OCI-LY3 (cell line): ENCODE data around the gene CYSLTR2.

Experiments
- H2AFZ ChIP-seq: fragments of 200-600, 300-600 bp; shearing (Covaris generic); 2 replicates; pipeline ENCODE4 v1.6.0; 2014; ENCODE audit warnings: antibody characterized with exemption, low read depth, low read length
- H3K27ac ChIP-seq: fragments of 200-600, 300-600 bp; sonication (generic); 2 replicates; pipeline ENCODE4 v1.5.1; 2014; ENCODE audit warnings: mild to moderate bottlenecking, low read length, moderate library complexity, mixed read lengths
- H3K27me3 ChIP-seq: fragments of 200-600, 300-600 bp; sonication (generic); 2 replicates; pipeline ENCODE4 v1.6.1; 2014; ENCODE audit warnings: low read depth, low read length, mixed read lengths
- H3K36me3 ChIP-seq: fragments of 200-600, 300-600 bp; sonication (generic); replicated peaks from 2 replicates; pipeline ENCODE3; 2014; ENCODE audit warnings: low read depth, low read length, mixed read lengths
- H3K4me1 ChIP-seq: fragments of 300-600, 200-600 bp; sonication (generic); 2 replicates; pipeline ENCODE4 v1.6.1; 2014; ENCODE audit warnings: low read length, mixed read lengths
- H3K4me2 ChIP-seq: fragments of 200-600, 300-600 bp; sonication (generic); 2 replicates; pipeline ENCODE4 v1.6.1; 2014; ENCODE audit warnings: low read length, mixed read lengths
- H3K4me3 ChIP-seq: fragments of 300-600, 200-600 bp; sonication (generic); 2 replicates; pipeline ENCODE4 v1.5.1; 2014; ENCODE audit warnings: antibody characterized with exemption, mild to moderate bottlenecking, low read length, moderate library complexity
- H3K79me2 ChIP-seq: fragments of 300-600, 200-600 bp; shearing (Covaris generic); 2 replicates; pipeline ENCODE4 v1.6.1; 2014; ENCODE audit warnings: mild to moderate bottlenecking, low read length, mixed read lengths
- H3K9ac ChIP-seq: fragments of 300-600, 200-600 bp; shearing (Covaris generic); 2 replicates; pipeline ENCODE4 v1.6.0; 2014; ENCODE audit warnings: mild to moderate bottlenecking, low read length, moderate library complexity
- H3K9me3 ChIP-seq: fragments of 200-600, 300-600 bp; shearing (Covaris generic); 2 replicates; pipeline ENCODE4 v1.6.1; 2014; ENCODE audit warnings: low read length, mixed read lengths; ENCODE audit not compliant: insufficient read depth
- H4K20me1 ChIP-seq: fragments of 200-600, 300-600 bp; sonication (generic); 2 replicates; pipeline ENCODE4 v1.6.1; 2016; ENCODE audit warnings: low read length, mixed read lengths; ENCODE audit not compliant: insufficient read depth
- EZH2phosphoT487 ChIP-seq: fragments of 200-600 bp; shearing (Covaris generic); IDR thresholded peaks from 2 replicates; pipeline ENCODE4 v1.6.1; 2018; ENCODE audit warnings: antibody characterized with exemption, mixed run types, low read depth
- TF ChIP-seq, protein P1 (sequence below): fragments of 200-600, 300-600 bp; sonication (generic); IDR thresholded peaks from 2 replicates; pipeline ENCODE4 v1.5.1; 2014; ENCODE audit warnings: antibody characterized with exemption, low read length, low read depth

Gene CYSLTR2

DNA sequence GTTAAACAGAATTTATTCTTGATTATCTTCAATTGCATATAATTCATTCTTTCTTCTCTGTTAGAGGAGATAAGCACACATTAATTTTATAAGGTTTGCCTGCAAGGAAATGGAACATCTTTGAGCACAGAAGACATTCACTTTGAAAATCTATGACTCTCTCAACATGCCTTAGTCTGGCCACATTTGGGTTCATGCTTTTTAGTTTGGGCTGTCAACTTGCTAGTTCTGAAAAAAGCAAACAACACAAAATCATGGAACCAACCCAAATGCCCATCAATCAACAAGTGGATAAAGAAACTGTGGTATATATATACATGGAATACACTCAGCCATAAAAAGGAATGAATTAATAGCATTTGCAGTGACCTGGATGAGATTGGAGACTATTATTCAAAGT, 71.5 kb downstream of the CYSLTR2 start:
- Histone ChIP-seq H3K27me3 (no peaks in the 10 kb centered on the region), H3K27ac (no peak overlapping the region), H3K9ac (no peak overlapping the region), H3K36me3 (peaks cover 14% of the 10 kb centered on the region), H3K79me2 (no peaks in the 10 kb centered on the region), H3K9me3 (peaks cover 14% of the 10 kb centered on the region; the same call in 1 of the 2 replicates), H2AFZ (no peak overlapping the region), H3K4me1 (peaks cover 37% of the 10 kb centered on the region), H4K20me1 (no peaks in the 10 kb centered on the region), H3K4me2 (no peak overlapping the region), H3K4me3 (no peak overlapping the region)
- no peak for TF ChIP-seq EZH2phosphoT487
- TF ChIP-seq, protein P1, sequence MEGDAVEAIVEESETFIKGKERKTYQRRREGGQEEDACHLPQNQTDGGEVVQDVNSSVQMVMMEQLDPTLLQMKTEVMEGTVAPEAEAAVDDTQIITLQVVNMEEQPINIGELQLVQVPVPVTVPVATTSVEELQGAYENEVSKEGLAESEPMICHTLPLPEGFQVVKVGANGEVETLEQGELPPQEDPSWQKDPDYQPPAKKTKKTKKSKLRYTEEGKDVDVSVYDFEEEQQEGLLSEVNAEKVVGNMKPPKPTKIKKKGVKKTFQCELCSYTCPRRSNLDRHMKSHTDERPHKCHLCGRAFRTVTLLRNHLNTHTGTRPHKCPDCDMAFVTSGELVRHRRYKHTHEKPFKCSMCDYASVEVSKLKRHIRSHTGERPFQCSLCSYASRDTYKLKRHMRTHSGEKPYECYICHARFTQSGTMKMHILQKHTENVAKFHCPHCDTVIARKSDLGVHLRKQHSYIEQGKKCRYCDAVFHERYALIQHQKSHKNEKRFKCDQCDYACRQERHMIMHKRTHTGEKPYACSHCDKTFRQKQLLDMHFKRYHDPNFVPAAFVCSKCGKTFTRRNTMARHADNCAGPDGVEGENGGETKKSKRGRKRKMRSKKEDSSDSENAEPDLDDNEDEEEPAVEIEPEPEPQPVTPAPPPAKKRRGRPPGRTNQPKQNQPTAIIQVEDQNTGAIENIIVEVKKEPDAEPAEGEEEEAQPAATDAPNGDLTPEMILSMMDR: no peak

DNA sequence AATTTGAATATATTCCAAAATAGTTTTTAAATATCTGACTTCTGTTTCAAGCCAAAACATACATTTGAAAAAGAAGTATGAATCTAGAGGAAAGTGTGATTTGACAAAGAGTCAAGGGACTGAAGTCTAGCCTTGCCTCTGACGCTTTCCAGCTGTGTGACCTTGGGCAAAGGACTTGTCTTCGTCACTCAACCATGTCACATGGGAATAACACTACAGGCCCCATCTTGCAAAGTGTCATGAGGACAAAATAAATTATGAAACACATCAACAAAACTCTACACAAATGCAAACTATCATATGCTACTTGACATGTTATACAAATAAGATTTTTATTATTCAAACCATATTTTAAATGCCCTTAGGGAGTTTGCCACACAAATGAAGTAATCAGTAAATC, 73.0 kb downstream of the CYSLTR2 start:
- H3K4me2 ChIP-seq: peak overlapping the region; percentile 10; the same call in 1 of the 2 replicates
- H3K4me1 ChIP-seq: peaks cover 51% of the 10 kb centered on the region
- peaks cover 8% of the 10 kb centered on the region; the same call in 1 of the 2 replicates for H3K9me3 ChIP-seq
- H3K9ac ChIP-seq: no peak overlapping the region
- TF ChIP-seq, protein P1: no peak
- TF ChIP-seq EZH2phosphoT487: no peak
- H3K4me3 ChIP-seq: no peak overlapping the region
- no peak overlapping the region for H3K27ac ChIP-seq
- no peaks in the 10 kb centered on the region for H3K79me2 ChIP-seq
- H3K27me3 ChIP-seq: no peaks in the 10 kb centered on the region
- no peak overlapping the region for H2AFZ ChIP-seq
- H3K36me3 ChIP-seq: peaks cover 8% of the 10 kb centered on the region
- H4K20me1 ChIP-seq: no peaks in the 10 kb centered on the region

DNA sequence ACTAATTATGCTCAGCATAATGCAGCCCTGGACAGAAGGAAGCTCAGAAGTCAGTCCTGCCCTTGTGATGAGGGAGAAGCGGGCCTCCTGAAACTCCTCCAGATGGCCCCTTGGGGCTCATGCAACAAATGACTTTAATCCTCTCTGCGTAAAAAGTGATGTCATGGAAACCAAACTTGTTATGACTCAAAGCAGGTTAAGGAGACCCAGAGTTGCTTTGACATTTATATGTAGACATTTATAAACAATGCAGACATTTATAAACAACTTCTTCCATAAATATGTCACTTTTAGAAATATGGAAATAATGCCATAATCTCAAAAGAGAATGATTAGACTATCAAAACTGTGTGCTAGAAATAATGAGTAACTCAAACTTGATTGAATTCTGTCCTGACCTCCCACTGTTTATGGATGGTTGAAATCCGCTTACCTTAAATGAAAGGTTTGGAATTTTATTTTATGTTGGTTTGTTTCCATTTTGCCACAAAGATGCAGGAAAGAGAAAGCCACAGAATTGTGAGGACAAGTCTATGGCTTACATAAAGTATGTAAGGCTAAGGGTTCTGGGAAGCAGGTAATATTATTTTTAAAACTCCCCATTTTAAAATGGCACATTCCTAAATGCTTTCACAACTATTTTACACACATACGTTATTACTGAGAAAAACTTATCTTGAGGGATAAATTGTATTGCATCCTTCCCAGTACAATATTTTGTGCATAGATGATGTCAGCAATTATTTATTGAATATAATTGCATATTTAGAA, 73.7 kb downstream of the CYSLTR2 start:
- H3K4me1 ChIP-seq: peaks cover 57% of the 10 kb centered on the region
- H3K9ac ChIP-seq: no peak overlapping the region
- TF ChIP-seq, protein P1: no peak
- TF ChIP-seq EZH2phosphoT487: no peak
- no peaks in the 10 kb centered on the region for H4K20me1 ChIP-seq
- no peak overlapping the region for H3K4me3 ChIP-seq
- peaks cover 6% of the 10 kb centered on the region; the same call in 1 of the 2 replicates for H3K9me3 ChIP-seq
- peaks cover 8% of the 10 kb centered on the region for H3K36me3 ChIP-seq
- H3K4me2 ChIP-seq: peak overlapping the region; percentile 10
- H2AFZ ChIP-seq: no peak overlapping the region
- peak overlapping the region; percentile 15 for H3K27ac ChIP-seq
- H3K27me3 ChIP-seq: no peaks in the 10 kb centered on the region
- no peaks in the 10 kb centered on the region for H3K79me2 ChIP-seq

DNA sequence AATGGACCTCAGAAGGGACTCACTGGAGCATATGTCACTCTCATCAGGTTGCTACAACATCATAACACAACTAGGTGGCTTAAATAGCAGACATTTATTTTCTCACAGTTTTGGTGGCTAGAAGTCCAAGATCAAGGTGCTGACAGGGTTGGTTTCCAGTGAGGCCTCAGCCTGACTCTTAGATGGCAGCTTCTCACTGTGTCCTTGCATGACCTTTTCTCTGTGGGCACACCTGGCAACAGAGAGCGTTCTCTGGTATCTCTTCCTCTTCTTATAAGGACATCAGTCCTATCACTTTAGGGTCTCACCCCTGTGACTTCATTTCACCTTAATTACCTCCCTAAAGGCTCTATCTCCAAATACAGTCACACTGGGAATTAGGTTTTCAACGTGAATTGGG, 74.5 kb downstream of the CYSLTR2 start:
- Histone ChIP-seq H3K4me1 (peaks cover 57% of the 10 kb centered on the region), H3K79me2 (no peaks in the 10 kb centered on the region), H3K27me3 (0 out of 2 replicates have a peak, but pooled peaks cover 1% of the 10 kb centered on the region), H3K4me3 (no peak overlapping the region), H4K20me1 (no peaks in the 10 kb centered on the region), H3K36me3 (peaks cover 8% of the 10 kb centered on the region), H3K9ac (no peak overlapping the region), H3K4me2 (peak overlapping the region; percentile 1), H3K9me3 (peaks cover 6% of the 10 kb centered on the region; the same call in 1 of the 2 replicates), H2AFZ (no peak overlapping the region), H3K27ac (peak overlapping the region; percentile 15)
- TF ChIP-seq EZH2phosphoT487: no peak
- TF ChIP-seq, protein P1: no peak
